Naive thymus-derived CD4-positive, alpha-beta T cell (primary cell): ENCODE results near the gene PLCG2. TPM values are rescaled to one million over a fixed set of nuclear protein-coding genes. Genes with fewer than 3 reads are reported as not detected.

ENCODE experiments used
- ATAC-seq: fragments of 150-1000 bp; cut with Tn5 transposase; 2 replicates; pipeline ENCODE4 v1.10.0; 2021; ENCODE audit warnings: mild to moderate bottlenecking, moderate library complexity
- CTCF ChIA-PET: fragments of 350-600 bp; sonication (Branson Sonifier 250); formaldehyde crosslinking; loops from one replicate; lab custom pipeline; 2021; ENCODE audit warnings: antibody characterized with exemption; lab: Charles Lee
- POLR2A ChIA-PET: fragments of 350-600 bp; sonication (Branson Sonifier 250); formaldehyde crosslinking; loops from one replicate; lab custom pipeline; 2021; ENCODE audit warnings: antibody characterized with exemption, inconsistent platforms; lab: Charles Lee
- DNase-seq, 9 donors: peaks; one replicate each; pipeline versions ENCODE4 v3.0.0 to v3.0.0-alpha.2; 2020 to 2022; ENCODE audit warnings: mixed read lengths in 1 of 9
- H3K27ac ChIP-seq: one replicate; pipeline ENCODE4 v1.7.0; 2013; ENCODE audit warnings: mild to moderate bottlenecking, low read depth, low read length, moderate library complexity
- H3K27me3 ChIP-seq, 2 donors: one replicate each; pipeline ENCODE4 v1.7.0; 2013; ENCODE audit warnings: low read length in 2 of 2, mild to moderate bottlenecking in 2 of 2, moderate library complexity in 2 of 2; ENCODE audit not compliant: control insufficient read depth in 2 of 2, insufficient read depth in 2 of 2
- H3K36me3 ChIP-seq, 3 experiments: 1 replicate in 2 of 3; 2 replicates in 1 of 3; pipeline ENCODE4 v1.7.0; 2013; ENCODE audit warnings: low read length in 3 of 3, mild to moderate bottlenecking in 3 of 3, moderate library complexity in 1 of 3; ENCODE audit not compliant: insufficient read depth in 3 of 3, control insufficient read depth in 2 of 3
- H3K4me1 ChIP-seq, 2 donors: one replicate each; pipeline ENCODE4 v1.7.0; 2013; ENCODE audit warnings: low read length in 2 of 2, mild to moderate bottlenecking in 2 of 2, moderate library complexity in 1 of 2; ENCODE audit not compliant: control insufficient read depth in 2 of 2, insufficient read depth in 2 of 2
- H3K4me3 ChIP-seq: 2 replicates; pipeline ENCODE4 v1.7.0; 2013; ENCODE audit warnings: mild to moderate bottlenecking, low read length
- H3K9me3 ChIP-seq, 3 experiments: 1 replicate in 2 of 3; 2 replicates in 1 of 3; pipeline ENCODE4 v1.7.0; 2013; ENCODE audit warnings: low read length in 3 of 3; ENCODE audit not compliant: control insufficient read depth in 2 of 3
- H3K27ac Mint-ChIP-seq, 9 donors: one replicate each; pipeline ENCODE4 v1.8.0; 2020 to 2022; ENCODE audit warnings: mixed read lengths in 9 of 9, mild to moderate bottlenecking in 8 of 9, moderate library complexity in 5 of 9, inconsistent platforms in 2 of 9
- H3K27me3 Mint-ChIP-seq, 5 donors: one replicate each; pipeline ENCODE4 v1.8.0; 2021 to 2022; ENCODE audit warnings: mixed read lengths in 5 of 5, mild to moderate bottlenecking in 1 of 5
- H3K36me3 Mint-ChIP-seq, 5 donors: one replicate each; pipeline ENCODE4 v1.8.0; 2020 to 2022; ENCODE audit warnings: mixed read lengths in 5 of 5, mild to moderate bottlenecking in 3 of 5, inconsistent platforms in 1 of 5
- H3K4me1 Mint-ChIP-seq, 7 donors: one replicate each; pipeline ENCODE4 v1.8.0; 2020 to 2022; ENCODE audit warnings: mixed read lengths in 7 of 7, mild to moderate bottlenecking in 3 of 7, inconsistent platforms in 1 of 7
- H3K4me3 Mint-ChIP-seq, 10 donors: one replicate each; pipeline ENCODE4 v1.8.0; 2020 to 2022; ENCODE audit warnings: mild to moderate bottlenecking in 10 of 10, mixed read lengths in 10 of 10, moderate library complexity in 6 of 10, inconsistent platforms in 2 of 10
- H3K9me3 Mint-ChIP-seq, 11 donors: one replicate each; pipeline ENCODE4 v1.8.0; 2020 to 2022; ENCODE audit warnings: mixed read lengths in 11 of 11, mild to moderate bottlenecking in 4 of 11, inconsistent platforms in 1 of 11, moderate library complexity in 1 of 11
- intact Hi-C, 2 donors: fragments of 100-400 bp; cut with micrococcal nuclease; formaldehyde crosslinking; loops; one replicate each; pipeline ENCODE4 v1.15.1; 2023
- polyA plus RNA-seq, 2 donors: library from polyadenylated mRNA; unstranded; fragments of 300-500 nt; fragmentation: Illumina TruSeq; gene quantifications; one replicate each; pipeline ENCODE4 v1.2.3, GENCODE V29; 2021
- total RNA-seq, 6 experiments: library from RNA in 5 of 6; stranded (reverse) in 5 of 6; gene quantifications; 1 replicate in 5 of 6; 2 replicates in 1 of 6; pipeline ENCODE4 v1.2.3 and lab custom pipeline; 2021 to 2026

The PLCG2 gene
- total and polyA plus RNA-seq, 7 experiments from 2014 or later = 0.07 to 85.8 (median 1.5) TPM

GRCh38 chr16:81807767-81808358 is 28.8 kb downstream of the PLCG2 start:
- peaks cover 0 to 33% (median 0%) of the 10 kb centered on the region in 7 donors for H3K4me1 Mint-ChIP-seq
- ATAC-seq (no peak), DNase-seq (no peak)
- Histone ChIP-seq H3K9me3 (no peaks in the 10 kb centered on the region), H3K27me3 (no peaks in the 10 kb centered on the region), H3K36me3 (no peaks in the 10 kb centered on the region), H3K4me1 (peaks cover 0 to 12% of the 10 kb centered on the region in 2 donors), H3K4me3 (no peak overlapping the region), H3K27ac (no peak overlapping the region)
- H3K9me3 Mint-ChIP-seq = peaks cover 0 to 8% (median 0%) of the 10 kb centered on the region in 11 donors
- peaks cover 0 to 9% (median 0%) of the 10 kb centered on the region in 5 donors for H3K36me3 Mint-ChIP-seq
- intact Hi-C loops = no loop called here
- H3K4me3 Mint-ChIP-seq = no peak overlapping the region
- CTCF ChIA-PET = interaction anchor here (0.6 to 0.7 kb wide), 2 partner anchors 189 to 548 kb away, joined by 3 to 5 read pairs; no protein-coding TSS in a partner anchor
- no peak overlapping the region for H3K27ac Mint-ChIP-seq
- POLR2A ChIA-PET = no interaction called here
- H3K27me3 Mint-ChIP-seq = peaks cover 0 to 11% (median 5%) of the 10 kb centered on the region in 5 donors

- intact Hi-C loops = no loop called here
Measured at GRCh38 chr16:81808933-81809480, 29.9 kb downstream of the PLCG2 start.

DNA sequence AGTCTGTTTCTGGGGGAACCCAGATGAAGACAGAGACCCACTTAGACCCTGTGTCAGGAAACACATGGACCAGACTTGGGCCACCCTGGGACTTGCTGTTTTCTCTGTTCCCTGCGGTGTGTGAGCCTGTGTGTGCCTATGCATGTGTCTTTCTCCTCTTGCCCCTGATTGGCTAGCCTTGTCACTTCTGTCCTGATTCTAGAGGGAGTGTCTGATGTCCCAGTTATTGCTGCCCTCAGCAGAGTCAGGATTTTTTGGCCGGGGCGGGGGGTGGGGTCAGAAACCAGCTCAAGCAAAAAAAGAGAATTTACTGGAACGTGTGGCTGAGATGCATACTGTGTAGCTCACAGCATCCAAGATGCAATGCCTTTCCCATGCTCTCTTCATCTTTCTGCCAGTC is 30.5 kb downstream of the PLCG2 start:
- ChIA-PET CTCF (no interaction called here), POLR2A (interaction anchor here (0.6 kb wide), 2 partner anchors 492 to 777 kb away, joined by 3 to 6 read pairs; no protein-coding TSS in a partner anchor)
- no peak overlapping the region for H3K27ac ChIP-seq
- H3K4me3 ChIP-seq = no peak overlapping the region
- H3K27ac Mint-ChIP-seq = no peak overlapping the region
- intact Hi-C loops = no loop called here
- ATAC-seq = no peak
- H3K27me3 ChIP-seq = no peaks in the 10 kb centered on the region
- H3K9me3 ChIP-seq = no peaks in the 10 kb centered on the region
- peaks cover 0 to 6% (median 0%) of the 10 kb centered on the region in 5 donors for H3K36me3 Mint-ChIP-seq
- H3K27me3 Mint-ChIP-seq = peaks cover 7 to 15% (median 11%) of the 10 kb centered on the region in 5 donors
- peaks cover 0 to 33% (median 0%) of the 10 kb centered on the region in 7 donors for H3K4me1 Mint-ChIP-seq
- H3K4me3 Mint-ChIP-seq = no peak overlapping the region
- H3K9me3 Mint-ChIP-seq = peaks cover 0 to 12% (median 0%) of the 10 kb centered on the region in 11 donors
- no peak for DNase-seq
- H3K4me1 ChIP-seq = peaks cover 0 to 12% of the 10 kb centered on the region in 2 donors
- no peaks in the 10 kb centered on the region for H3K36me3 ChIP-seq

More at GRCh38 chr16:81808933-81809480, 29.9 kb downstream of the PLCG2 start:
- Mint-ChIP-seq H3K27me3 (peaks cover 5 to 13% (median 11%) of the 10 kb centered on the region in 5 donors), H3K27ac (peak overlapping the region in 1 of 9 donors; percentile 27), H3K9me3 (peaks cover 0 to 13% (median 0%) of the 10 kb centered on the region in 11 donors), H3K4me3 (no peak overlapping the region), H3K4me1 (peaks cover 0 to 33% (median 0%) of the 10 kb centered on the region in 7 donors), H3K36me3 (peaks cover 0 to 9% (median 0%) of the 10 kb centered on the region in 5 donors)
- ATAC-seq (peak; percentile 71), DNase-seq (no peak)
- Histone ChIP-seq H3K27ac (no peak overlapping the region), H3K9me3 (no peaks in the 10 kb centered on the region), H3K4me3 (no peak overlapping the region), H3K4me1 (peaks cover 0 to 12% of the 10 kb centered on the region in 2 donors), H3K27me3 (no peaks in the 10 kb centered on the region), H3K36me3 (no peaks in the 10 kb centered on the region)
- CTCF ChIA-PET = no interaction called here
- POLR2A ChIA-PET = interaction anchor here (0.6 kb wide), 1 partner anchor 492 kb away, joined by 6 read pairs; no protein-coding TSS in a partner anchor

GRCh38 chr16:81810361-81810760 is 31.3 kb downstream of the PLCG2 start:
- H3K4me1 Mint-ChIP-seq = peaks cover 0 to 33% (median 0%) of the 10 kb centered on the region in 7 donors
- no peak overlapping the region for H3K4me3 ChIP-seq

GRCh38 chr16:81810894-81811538 is 31.9 kb downstream of the PLCG2 start:
- ChIA-PET POLR2A (no interaction called here), CTCF (no interaction called here)
- Histone ChIP-seq H3K27me3 (no peaks in the 10 kb centered on the region), H3K4me1 (peaks cover 0 to 12% of the 10 kb centered on the region in 2 donors), H3K27ac (no peak overlapping the region), H3K4me3 (no peak overlapping the region), H3K36me3 (no peaks in the 10 kb centered on the region), H3K9me3 (no peaks in the 10 kb centered on the region)
- DNase-seq (no peak), ATAC-seq (peak; percentile 30)
- Mint-ChIP-seq H3K27me3 (peaks cover 4 to 15% (median 11%) of the 10 kb centered on the region in 5 donors), H3K9me3 (peaks cover 0 to 12% (median 0%) of the 10 kb centered on the region in 11 donors), H3K36me3 (peaks cover 0 to 4% (median 0%) of the 10 kb centered on the region in 5 donors), H3K27ac (peak overlapping the region in 1 of 9 donors; percentile 62), H3K4me1 (peaks cover 0 to 33% (median 0%) of the 10 kb centered on the region in 7 donors), H3K4me3 (peak overlapping the region in 1 of 10 donors; percentile 51)
- intact Hi-C loops = no loop called here

More at GRCh38 chr16:81810361-81810760, 31.3 kb downstream of the PLCG2 start:
- Histone ChIP-seq H3K9me3 (no peaks in the 10 kb centered on the region), H3K4me1 (peaks cover 0 to 12% of the 10 kb centered on the region in 2 donors), H3K27me3 (no peaks in the 10 kb centered on the region), H3K27ac (no peak overlapping the region), H3K36me3 (no peaks in the 10 kb centered on the region)
- ATAC-seq (peak; percentile 27), DNase-seq (no peak)
- ChIA-PET CTCF (no interaction called here), POLR2A (interaction anchor here (0.7 kb wide), 1 partner anchor 9 kb away, joined by 3 read pairs; no protein-coding TSS in a partner anchor)
- peak overlapping the region in 1 of 10 donors; percentile 51 for H3K4me3 Mint-ChIP-seq
- H3K27me3 Mint-ChIP-seq = peaks cover 7 to 15% (median 11%) of the 10 kb centered on the region in 5 donors
- intact Hi-C loops = no loop called here
- peak overlapping the region in 1 of 9 donors; percentile 19 for H3K27ac Mint-ChIP-seq
- peaks cover 0 to 4% (median 0%) of the 10 kb centered on the region in 5 donors for H3K36me3 Mint-ChIP-seq
- peaks cover 0 to 12% (median 0%) of the 10 kb centered on the region in 11 donors for H3K9me3 Mint-ChIP-seq

- Mint-ChIP-seq H3K9me3 (peaks cover 0 to 12% (median 3%) of the 10 kb centered on the region in 11 donors), H3K36me3 (peaks cover 0 to 4% (median 0%) of the 10 kb centered on the region in 5 donors), H3K4me1 (peaks cover 5 to 33% (median 6%) of the 10 kb centered on the region in 7 donors), H3K27me3 (peaks cover 4 to 12% (median 11%) of the 10 kb centered on the region in 5 donors), H3K27ac (no peak overlapping the region), H3K4me3 (no peak overlapping the region)
- no peak overlapping the region for H3K4me3 ChIP-seq
- H3K4me1 ChIP-seq = peaks cover 0 to 20% of the 10 kb centered on the region in 2 donors
- CTCF ChIA-PET = interaction anchor here (0.8 kb wide), 1 partner anchor 80 kb away, joined by 3 read pairs; no protein-coding TSS in a partner anchor
- H3K36me3 ChIP-seq = no peaks in the 10 kb centered on the region
- no peaks in the 10 kb centered on the region for H3K27me3 ChIP-seq
- POLR2A ChIA-PET = no interaction called here
- ATAC-seq (no peak), DNase-seq (no peak)
- H3K9me3 ChIP-seq = no peaks in the 10 kb centered on the region
- H3K27ac ChIP-seq = no peak overlapping the region
- intact Hi-C loops = no loop called here
Measured at GRCh38 chr16:81813648-81814047, 34.6 kb downstream of the PLCG2 start.
